HG03521 (cell line): ENCODE results near the gene TBL1X.
"Not testable (repeated sequence)": the region's sequence is repeated elsewhere in the genome, so short reads cannot be mapped to it uniquely, and the experiment has no call there.

Experiments
- ATAC-seq: cut with Tn5 transposase; IDR thresholded peaks from one replicate; pipeline ENCODE4 v1.9.1; 2021; ENCODE audit warnings: mild to moderate bottlenecking, moderate library complexity; ENCODE audit not compliant: unreplicated experiment

TBL1X gene

DNA sequence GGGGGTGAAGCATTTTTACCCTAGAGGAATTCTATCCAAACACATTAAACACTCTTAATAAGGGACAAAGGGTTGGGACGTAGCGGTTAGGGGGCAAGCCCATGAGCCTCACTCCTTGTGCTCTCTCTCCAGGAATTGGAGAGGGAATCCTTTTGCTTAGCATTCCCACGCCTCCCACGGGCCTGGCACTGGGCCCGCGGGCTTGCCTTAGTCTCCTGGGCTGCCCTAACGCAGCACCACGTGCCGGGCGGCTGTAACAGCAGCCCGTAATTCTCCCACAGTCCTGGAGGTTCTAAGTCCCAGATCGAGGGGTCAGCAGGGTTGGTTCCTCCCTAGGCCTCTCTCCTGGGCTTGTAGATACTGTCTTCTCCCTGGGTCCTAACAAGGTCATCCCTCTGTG, 67.5 kb downstream of the TBL1X start:
- ATAC-seq, result no peak

DNA sequence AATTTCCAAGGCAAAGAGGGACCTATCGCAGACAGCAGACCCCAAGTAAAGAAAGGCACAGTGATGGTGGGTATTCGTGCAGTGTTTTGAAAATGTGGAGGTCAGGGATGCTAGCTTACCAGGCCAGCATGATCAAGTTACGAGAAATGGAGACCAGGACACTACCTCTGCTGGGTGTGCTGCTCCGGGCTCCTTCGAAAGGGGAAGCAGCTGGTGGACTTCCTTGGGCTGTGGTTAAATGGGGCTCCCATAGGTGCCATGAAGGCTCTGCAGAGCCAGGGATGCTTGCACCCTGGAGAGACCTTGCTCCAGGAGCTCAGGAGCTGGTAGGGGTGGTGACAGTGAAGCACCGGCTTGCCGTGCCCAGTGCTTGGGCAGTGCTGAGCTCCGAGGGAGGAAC, 68.8 kb downstream of the TBL1X start:
- ATAC-seq, result no peak

DNA sequence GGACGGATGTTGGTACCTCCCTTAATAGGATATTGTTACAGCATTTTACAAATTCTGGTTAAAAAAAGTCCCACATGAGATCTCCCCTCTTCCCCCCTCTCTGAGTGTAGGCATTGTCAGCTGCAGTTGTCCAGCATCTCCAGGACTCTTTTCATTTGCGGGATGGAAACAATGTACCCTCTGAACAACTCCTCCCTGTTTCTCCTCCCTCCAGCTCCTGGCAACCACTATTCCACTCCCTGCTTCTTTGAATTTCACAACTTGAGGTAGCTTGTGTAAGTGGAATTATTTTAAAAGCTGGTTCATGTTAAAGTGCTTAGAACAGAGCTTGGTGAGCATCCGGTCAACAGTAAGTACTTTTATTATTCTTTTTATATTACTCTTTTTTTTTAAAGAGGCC, 69.8 kb downstream of the TBL1X start:
- no peak for ATAC-seq

DNA sequence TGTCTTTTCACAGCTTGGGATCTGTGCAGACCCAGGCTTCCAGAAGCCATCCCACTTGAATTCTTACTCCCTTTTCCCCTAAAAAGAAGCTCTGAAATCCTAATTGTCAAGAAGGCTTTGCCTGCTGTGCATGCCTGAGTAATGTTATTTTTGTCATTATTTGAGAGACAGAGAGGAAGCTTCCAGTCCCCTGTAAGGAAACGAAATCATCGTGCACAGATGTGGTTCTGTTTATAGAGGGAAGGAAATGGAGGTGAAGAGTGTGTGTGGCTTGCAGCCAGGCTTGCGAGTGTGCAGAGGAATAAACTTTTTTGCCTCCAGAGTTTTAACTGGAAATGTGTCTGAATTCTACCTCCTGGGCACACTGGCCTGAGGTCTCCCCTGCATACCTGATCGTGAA, 70.2 kb downstream of the TBL1X start:
- ATAC-seq, result no peak

DNA sequence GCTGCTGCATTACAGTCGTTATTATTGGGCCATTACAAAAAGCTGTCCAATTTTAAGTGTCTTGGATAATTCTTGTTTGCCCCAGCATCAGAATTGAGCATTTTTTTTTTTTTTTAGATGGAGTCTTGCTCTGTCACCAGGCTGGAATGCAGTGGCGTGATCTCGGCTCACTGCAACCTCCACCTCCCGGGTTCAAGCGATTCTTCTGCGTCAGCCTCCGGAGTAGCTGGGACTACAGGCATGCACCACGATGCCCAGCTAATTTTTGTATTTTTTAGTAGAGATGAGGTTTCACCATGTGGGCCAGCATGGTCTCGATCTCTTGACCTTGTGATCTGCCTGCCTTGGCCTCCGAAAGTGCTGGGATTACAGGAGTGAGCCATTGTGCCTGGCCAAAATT, 71.3 kb downstream of the TBL1X start:
- not testable (repeated sequence) for ATAC-seq

DNA sequence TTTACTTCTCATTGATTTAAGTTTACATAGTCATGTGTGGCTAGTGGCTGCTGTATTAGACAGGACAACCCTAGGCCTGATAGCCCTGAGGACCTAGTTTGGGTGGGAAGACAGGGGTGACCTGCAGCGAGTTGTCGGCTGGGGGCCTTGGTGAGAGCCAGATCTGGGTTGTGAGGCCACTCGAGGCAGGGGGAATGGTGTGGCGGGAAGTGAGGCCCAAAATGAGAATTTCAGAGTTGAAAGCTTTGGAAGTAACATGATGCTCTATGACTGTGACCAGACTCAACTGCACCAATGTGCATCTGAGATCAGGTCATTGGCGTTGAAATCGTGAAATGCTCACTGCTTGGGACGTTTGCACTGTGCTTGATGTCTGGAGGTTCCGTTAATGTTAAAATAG, 72.9 kb downstream of the TBL1X start:
- no peak for ATAC-seq

DNA sequence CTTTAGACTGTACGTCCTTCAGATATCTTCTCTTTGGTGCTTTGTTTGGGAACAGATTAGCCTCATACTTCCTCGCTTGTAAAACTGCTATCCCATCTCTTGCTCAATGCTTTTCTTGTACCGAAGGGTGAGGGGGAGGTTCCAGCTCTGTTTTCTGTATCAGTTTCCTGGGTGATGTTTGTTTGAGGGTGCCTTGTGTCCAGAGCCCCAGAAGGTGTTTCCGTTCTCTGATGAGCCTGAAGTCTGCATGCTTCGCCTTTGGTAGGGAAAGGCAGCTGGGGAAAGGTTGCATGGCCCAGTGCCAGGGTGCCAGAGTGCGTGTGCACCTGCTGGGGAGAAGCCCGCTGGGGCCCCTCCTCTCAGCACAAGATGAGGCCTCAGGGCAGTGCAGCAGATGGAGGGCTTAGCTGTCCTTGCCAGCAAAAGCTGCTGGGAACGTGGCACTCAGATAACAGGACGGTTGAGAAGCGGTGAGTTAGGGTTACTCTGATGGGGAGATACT, 73.7 kb downstream of the TBL1X start:
- no peak for ATAC-seq

DNA sequence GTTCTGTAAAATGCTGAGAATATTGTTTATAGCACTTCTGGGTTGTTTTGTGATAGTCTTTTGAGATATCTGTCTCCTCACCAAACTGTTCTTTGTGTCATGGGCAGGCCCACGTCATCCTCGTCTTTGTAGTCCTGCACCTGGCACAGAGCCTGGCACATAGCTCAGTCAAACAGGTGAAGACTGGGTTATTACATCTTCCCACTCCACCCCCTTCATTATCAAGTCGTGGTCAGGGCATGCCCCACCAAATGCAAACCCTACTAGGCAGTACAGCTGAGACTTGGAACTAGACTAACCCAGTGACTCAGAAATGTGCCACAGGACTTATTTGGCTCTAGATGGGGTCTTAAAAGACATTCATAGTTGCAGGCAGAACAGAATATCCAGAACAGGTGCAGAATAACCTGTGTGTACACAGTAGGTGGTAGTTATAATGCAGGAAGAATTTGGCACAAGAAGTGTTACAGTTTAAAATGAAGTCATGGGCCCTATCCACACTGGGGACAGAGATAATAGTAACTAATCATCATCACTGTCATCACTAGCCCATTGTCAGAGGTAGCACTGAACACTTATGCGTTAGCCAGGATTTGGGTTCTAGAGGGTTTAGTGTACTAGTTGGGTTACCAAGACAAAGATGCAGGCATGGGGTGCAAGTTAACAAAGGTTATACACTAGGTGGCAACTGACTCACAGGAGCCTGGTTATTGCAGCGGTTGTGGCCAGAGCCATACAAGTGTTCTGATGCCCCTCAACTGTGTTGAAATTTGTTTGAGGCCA, 74.9 kb downstream of the TBL1X start:
- ATAC-seq, result no peak

DNA sequence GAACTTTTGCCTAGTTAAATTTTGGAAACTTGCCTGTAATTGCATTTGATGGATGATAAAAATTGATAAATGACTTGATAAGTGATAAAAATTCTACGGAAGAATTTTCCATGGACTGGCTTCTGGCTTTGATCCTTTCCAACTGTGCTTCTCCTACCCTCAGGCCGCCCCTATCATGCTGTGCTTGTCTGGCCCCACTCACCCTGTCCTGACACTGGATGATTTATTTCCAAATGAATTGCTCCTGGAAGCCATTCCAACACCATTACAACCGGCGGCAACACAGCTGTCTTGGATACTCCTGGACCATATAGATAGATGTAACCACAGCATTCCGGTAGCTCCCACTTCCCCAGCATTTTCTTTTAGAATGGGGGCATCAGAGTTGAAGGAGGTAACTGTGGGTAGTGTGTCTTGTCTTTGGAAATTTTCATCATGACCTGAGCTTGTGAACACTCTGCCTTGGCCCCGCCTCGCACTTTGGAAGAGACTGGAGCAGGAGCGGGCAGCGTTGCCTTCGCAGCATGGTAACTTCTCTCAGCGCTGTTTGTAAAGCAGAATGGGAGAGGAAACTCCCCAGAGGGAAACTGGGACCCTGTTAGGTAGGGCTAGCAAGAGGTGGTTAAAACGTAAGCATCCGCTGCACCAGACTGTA, 77.4 kb downstream of the TBL1X start:
- no peak for ATAC-seq

DNA sequence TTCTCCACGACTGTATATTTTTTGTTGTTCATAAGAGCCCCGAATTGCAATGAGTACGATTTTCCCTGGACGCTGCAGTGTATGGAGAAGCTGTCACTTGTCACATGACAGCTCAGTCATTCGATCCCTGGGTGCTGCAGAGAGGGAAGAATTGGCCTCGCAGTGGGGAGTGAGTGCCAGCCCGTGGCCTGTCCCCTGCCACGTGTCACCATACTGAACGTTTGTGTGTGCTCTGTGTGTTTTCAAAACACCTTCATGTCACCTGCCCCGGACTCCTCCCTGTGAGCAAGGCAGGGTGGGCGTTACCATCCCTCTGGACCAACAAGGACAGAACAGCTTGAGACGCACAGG, 77.9 kb downstream of the TBL1X start:
- ATAC-seq, result no peak

DNA sequence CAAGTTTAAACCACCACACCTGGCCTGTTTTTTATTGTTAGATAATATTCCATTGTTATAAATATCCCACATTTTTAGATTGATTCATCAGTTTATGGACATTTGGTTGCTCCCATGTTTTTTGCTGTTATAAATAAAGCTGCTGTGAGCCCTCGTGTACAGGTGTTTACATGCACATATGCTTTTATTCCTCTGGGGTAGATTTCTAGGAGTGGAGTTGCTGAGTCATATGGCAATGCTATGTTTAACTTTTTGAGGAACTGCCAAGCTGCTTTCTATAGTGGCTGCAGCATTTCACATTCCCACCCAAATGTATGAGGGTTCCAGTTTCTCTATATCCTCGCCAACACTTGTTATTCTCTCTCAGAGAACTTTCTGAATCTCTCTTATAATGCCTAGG, 90.5 kb downstream of the TBL1X start:
- ATAC-seq, result no peak

DNA sequence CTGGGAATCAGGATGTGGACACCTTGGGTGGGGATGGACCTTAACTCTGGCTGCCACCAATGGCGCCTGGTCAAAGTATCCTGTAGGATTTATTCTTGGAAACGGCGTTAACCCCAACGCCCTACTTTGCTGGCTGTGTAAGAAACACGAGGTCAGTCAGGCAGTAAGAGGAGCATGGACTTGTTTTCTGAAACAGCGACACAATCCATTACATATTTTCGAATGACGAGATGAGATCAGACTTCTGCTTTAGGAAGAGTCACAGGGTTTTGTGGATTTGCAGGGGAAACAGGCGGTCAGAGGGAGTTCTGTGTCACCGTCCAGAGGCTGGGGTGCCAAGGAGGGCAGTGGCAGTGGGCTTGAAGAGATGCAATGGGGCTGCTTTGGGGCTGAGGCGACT, 92.2 kb downstream of the TBL1X start:
- ATAC-seq, result no peak

DNA sequence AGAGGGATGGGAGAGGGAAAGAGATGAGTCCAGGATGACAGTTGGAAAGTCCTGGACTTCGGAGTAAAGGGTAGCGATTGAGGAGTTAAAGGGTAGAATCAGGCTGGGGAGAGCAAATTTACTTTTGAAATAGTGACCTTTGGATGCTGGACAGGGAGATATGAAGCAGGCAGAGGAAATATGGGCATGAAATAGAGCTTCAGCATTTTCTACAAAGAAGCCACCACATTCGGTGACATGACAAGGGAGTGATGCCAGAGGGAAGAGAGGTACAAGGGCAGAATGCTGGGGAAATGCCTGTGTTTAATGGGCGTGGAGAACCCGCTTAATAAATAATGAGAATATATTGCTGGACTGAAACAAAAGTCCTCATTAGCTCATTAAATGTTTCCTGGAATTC, 92.7 kb downstream of the TBL1X start:
- no peak for ATAC-seq

DNA sequence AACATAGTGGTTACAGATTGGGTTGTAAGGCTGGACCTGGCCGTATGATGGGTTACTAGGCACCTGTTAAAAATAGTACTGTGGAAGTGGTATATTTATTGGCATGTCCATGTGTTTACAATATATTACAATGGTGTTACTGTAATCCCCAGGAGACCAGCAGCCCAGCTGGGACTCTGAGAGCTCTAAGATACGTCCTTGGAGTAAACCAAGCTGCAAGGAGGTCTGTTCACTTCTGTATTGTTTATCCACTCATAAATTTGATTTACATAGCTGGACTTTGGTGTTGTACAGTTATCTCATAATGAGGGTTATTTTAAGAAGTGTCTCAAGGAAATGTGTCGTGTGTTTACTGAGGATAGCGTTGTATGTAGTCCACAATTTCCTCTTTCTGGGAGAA, 93.8 kb downstream of the TBL1X start:
- no peak for ATAC-seq

DNA sequence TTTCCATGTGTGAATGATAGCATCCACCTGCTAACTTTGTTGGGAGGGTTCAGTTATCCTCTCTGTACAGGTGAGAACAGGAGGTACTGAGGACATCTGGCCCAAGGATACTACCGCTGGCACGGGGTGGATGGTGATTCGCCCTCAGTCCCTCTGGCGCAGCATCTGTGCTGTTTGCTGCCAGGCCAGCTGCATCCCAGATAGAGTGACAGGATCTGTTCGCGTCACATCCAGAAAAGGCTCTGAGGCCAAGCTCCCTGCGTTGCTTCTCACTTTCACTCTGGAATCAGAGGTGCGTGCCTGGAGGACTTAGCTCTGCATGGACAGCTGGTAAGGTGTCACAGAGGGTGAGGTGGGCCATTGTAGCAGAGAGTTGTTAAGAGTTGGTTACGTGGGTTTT, 95.4 kb downstream of the TBL1X start:
- ATAC-seq, result no peak

DNA sequence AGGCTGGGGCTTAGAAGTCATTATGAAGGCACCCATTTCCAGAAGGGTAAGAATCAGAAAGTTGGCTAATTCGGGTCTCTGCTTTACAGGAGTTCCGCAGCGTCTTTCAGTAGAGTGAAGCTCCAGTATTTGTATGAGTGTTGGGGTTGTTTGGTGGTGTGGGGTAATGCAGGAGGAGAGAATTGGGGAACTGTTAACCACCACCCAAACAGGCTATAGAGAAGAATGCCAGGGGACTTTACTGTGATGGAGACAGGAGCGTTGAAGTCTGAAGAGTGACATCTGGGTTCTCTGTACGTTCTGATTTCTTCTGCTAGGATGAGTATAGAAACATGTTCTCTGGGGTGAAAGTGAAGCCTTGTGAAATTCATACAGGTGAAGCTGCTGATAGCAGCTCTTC, 96.3 kb downstream of the TBL1X start:
- no peak for ATAC-seq

DNA sequence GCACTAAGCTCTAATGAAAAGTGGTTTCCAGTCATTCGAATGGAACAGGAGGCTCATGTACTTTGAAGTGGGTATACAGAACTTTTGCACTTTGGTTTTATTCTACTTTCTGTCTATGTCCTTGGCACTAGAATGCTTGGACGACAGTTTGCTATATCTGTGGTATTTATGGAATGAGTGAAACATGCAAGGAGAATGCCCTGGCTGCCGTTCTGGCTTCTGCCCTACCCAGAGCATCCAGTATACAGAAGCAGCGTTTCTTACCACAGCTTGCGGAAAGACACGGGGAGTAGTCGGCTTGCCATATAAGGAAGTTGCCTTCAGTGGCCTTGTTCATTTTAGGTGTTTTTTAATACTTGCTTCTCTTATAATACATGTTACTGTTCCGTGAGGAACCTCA, 98.0 kb downstream of the TBL1X start:
- ATAC-seq, result no peak

DNA sequence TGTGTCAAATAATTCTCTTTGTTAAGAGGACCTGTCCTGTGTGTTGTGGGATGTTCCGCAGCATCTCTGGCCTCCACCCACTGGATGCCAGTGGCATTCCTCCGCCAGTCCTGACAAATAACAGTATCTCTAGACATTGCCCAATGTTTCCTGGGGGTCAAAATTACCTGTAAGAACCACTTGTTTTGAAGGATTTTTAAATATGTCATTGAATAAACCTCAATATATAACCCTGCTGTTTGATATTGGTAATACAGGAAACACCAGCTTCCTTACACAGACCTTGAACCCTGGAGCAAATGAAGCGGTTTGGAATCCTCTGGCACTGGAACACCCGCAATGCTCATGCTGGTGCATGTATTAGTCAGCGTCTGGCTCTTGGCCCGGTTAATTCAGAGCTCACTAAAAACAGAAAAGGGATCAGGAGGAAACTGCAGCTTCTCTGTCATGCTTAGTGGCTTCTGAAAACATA, 101.3 kb downstream of the TBL1X start:
- no peak for ATAC-seq

DNA sequence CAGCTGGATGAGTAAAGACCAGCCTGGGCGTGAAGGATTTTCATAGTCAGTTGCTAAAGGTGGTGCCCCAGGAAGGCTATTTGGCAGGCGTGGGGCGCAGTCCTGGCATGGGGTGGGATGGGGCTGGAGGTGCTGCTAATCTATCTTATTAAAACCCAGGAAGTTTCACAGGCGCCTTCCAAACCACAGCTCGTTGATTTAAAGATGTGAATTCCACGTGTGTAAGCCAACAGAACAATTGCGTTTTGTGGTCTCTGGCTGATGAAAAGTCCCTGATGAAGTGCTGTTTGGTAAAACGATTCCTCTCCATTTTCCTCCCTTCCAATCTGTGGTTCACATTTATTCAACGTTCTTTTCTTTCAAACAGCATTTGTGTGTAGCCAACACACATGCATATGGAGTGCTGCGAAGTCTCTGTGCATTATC, 105.0 kb downstream of the TBL1X start:
- ATAC-seq, result no peak

DNA sequence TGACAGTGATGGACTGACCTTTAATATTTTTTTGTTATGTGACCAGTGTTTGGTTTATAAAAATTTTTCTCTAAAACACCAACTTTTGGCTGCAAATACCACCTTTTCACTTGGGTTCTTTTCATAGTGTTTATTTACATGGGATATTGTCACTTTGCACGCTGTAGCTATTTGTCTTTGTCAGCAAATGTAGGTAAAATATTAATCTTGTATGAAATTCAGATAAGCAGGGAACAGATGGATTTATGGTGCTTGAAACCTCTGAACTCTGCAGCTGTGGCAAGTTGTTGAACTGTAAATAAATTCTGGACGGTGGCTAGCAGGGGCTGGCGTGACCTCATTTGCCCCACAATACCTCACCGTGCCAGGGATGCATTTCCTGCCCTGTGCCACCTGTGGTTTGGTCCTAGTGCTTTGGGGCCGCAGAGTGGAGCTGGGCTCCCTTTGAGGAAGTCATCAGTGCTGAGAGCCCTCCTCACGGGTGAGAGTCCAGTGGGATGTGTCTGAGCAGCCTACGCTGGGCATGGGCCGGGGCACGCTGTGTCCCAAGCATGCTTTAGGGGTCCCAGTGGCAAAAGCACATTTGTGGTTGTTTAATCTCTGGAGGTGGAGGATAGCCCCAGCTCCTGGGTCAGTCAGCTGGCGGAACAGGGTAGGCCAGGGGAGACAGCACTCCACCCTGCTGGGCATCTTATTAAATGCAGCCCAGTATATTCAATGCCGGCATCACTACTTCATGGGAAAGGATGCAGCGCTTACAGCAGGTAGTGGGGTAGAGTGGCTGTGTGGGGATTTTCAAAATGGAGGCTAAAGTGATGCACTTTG, 108.6 kb downstream of the TBL1X start:
- no peak for ATAC-seq

DNA sequence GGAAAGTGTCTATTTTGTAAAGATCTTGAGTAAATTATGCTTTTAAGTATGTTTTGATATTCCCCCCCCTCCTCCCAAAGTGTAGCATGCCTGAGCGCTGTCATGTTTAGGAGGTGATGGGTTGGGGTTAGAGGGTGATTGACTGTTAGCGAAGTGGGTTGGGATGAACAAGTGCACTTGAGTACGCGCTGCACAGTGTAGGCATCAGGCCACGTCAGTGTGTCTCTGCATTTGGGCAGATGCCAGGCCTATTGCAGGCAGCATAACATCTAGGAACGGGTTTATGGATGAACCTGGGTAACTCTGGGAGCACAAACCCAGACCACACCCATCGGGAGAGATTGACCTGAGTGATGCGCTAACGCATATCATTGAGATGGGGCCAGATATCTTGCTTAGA, 111.2 kb downstream of the TBL1X start:
- no peak for ATAC-seq

DNA sequence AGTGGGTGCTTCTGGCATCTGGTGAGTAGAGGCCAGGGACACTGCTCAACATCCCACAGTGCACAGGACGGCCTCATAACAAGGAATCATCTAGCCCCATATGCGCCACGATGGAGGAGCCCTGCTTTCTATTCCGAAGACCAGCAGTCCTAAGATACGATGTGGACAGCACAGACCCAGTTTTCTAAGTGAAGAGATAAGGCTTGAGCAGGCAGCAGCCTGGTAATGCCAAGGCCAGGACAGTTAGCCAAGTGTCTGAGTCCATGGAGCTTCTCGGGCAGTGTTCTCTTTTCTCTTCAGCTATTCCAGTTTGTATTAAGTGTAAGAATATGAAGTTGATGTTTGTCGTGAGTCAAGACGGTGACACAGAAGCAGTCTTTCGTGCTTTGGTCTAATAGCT, 112.7 kb downstream of the TBL1X start:
- no peak for ATAC-seq
